HG03039 (cell line): Measurements from ENCODE around the gene SCRT2.

ENCODE experiments used
- ATAC-seq: cut with Tn5 transposase; IDR thresholded peaks from one replicate; pipeline ENCODE4 v1.9.1; 2021; ENCODE audit warnings: mild to moderate bottlenecking, moderate library complexity; ENCODE audit not compliant: unreplicated experiment

The SCRT2 gene

DNA sequence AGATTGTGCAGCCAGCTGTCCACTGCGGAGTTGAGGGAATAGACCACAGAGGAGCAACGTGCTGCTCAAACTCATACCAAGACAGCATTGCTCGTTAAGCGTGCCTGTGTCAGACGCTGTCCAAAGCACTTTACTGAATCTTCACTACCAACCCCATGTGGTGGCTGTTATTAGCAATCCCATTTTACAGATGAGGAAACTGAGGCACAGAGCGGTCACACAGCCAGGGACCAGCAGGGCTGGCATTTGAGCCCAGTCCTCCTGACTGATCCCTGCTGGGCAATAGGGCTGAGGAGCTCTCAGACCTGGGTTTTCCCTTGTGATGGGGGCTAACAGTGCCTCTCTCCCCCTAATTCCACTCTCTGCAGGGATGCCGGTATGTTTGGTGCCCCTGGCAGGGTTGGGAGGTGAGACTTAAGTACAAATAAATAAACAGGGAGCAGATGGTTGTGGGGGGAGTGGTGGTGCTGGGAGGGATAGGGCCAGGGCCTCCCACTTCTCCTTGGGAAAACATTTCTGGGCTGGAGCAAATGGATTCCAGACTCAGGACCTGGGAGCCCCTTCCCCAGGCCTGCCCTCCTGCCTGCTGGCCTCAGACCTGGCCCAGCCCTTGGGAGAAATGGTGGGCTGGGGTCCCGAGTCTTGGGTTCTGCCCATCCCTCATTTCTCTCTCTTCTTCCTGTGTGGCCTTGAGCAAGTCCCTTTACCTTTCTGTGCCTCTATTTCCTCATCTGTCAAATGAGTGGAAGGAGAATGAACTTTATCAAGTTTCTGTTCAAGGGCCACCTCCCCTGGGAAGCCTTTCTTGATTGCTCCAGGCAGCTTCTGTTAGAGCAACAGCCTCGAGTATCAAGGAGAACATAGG lies 40.3 kb downstream of the SCRT2 start:
- ATAC-seq = no peak

- ATAC-seq = no peak
Measured at GRCh38 chr20:634148-634925, 41.3 kb downstream of the SCRT2 start.

- ATAC-seq = no peak
Measured at GRCh38 chr20:631101-631500, 44.5 kb downstream of the SCRT2 start.

GRCh38 chr20:626579-626978 lies 49.0 kb downstream of the SCRT2 start:
- no peak for ATAC-seq

- no peak for ATAC-seq
Measured at GRCh38 chr20:625360-625932, 50.2 kb downstream of the SCRT2 start.

DNA sequence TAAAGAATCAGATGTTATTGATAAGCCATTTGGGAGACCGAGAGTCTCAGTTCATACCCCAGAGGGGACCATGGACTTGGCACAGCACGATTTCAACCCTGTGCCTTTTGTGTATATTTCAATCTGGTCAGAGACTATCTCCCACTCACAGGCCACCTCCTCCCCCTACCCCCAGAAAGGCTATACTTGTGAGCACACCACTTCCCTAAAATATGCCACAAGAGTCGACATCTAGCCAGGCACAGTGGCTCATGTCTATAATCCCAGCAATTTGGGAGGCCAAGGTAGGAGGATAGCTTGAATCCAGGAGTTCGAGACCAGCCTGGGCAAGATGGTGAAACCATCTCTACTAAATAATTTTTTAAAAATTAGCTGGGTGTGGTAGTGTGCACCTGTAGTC lies 51.9 kb downstream of the SCRT2 start:
- ATAC-seq = no peak

- no peak for ATAC-seq
Measured at GRCh38 chr20:623021-623420, 52.6 kb downstream of the SCRT2 start.

DNA sequence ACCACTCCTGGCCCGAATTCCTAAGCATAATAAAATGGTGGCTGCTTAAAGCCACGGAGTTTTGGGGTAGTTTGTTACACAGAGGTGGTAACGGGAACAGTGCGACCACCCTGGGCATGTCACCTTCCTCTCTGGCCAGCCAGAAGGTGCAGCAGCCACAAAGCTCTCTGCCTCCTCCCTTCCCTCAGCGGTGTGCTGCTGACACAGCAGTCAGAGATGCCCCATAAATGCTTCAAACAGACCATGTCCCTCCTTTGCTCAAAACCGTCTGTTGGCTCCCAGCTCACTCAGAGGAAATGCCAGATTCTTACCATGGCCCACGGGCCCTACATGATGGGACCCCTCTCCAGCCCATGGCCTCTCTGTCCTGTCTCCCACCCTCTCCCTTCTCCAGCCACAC lies 53.4 kb downstream of the SCRT2 start:
- ATAC-seq = no peak

DNA sequence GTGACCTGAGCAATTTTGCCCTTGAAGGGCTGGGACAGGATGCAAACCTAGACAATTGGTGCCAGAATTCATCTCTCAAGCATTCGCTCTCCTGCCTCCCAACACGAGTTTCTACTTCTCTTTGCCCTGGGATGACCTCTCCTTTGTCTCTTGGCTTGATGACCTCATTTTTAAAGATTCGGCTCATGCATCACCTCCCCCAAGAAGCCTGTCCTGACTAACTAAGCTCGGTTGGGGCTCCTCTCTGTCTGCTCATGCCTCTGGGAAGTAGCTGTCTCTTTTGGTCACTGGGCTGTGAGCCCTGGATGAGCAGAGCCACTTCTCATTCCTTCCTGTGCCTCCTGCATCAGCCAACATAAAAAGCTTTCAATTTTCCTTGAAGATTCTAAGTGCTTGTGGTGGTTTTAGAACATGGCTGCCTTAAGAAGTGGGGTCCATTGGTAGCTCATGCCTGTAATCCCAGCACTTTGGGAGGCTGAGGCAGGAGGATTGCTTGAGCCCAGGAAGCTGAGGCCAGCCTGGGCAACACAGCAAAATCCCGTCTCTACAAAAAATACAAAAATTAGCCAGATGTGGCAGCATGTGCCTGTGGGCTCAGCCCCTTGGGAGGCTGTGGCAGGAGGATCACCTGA lies 54.4 kb downstream of the SCRT2 start:
- no peak for ATAC-seq

DNA sequence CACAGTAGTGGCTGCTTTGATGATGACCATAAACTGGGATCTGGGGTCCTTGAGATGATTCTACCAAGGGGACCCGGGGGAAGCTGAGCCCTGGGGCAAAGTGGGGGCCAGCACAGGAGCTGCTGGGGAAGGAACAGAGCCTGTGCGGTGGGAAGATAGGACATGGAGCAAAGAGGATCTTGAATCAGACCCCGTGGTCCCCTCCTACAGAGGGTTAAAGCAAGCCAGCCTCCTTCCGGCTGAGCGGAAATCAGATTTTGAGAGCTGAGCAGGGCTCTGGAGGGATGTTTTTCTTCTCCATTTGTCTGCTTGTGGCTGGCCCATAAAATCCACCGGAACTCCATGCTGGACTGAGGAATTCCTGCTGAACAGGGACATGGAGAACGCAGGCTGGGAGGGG lies 55.4 kb downstream of the SCRT2 start:
- ATAC-seq = no peak

DNA sequence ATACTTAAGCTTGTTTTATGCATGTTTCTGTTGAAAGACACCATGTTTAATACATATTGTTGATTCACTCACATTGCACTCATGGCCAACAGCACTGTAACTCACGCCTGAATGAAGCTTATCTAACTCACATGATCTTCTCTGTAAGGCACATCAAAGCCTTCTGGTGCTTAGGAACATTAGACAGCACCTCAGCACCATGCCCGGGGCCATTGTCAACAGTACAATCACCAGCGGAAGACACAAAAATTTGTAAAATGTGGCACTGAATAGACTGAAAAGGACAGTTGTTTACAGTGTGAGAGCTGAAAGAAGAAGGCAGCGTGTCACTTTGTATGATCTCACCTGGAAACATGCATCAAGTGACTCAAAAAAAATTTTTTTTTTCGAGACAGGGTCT lies 56.6 kb downstream of the SCRT2 start:
- ATAC-seq = no peak

DNA sequence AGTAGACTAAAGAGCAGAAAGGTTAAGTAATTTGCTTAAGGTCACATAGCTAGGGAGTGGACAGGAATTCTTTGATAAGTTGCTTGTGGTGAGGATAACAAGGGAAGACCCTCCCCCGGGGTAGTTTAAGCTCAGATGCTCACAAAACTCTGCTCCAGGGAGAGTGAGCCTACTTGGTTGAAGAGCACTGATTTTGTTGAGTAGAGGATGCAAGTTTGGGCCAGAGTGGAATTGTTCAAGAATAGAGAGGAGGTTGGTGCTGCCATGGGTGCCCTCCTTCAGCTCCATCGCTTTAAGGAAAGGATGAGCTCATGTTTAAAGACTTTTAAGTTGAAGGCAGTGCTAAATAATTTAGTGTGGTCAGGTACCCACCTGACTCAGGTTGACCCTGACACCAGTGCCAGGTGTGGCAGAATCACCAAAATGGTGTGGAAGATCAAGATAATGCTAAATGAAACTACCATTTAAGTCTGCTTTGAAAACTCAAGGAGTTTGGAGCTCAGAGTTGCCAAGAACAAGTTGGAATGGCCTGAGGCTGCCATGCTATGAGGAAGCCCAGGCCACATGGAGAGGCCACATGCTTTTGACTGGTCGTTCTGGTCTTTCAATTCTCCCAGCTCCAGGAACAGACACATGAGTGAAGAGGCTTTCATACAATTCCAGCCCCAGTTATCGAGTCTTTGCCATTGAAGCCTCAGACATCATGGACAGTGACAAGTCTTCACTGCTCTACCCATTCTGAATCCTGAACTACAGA lies 57.5 kb downstream of the SCRT2 start:
- ATAC-seq = no peak

- ATAC-seq = no peak
Measured at GRCh38 chr20:615514-615913, 60.1 kb downstream of the SCRT2 start.

- ATAC-seq = no peak
Measured at GRCh38 chr20:611843-612185, 63.8 kb downstream of the SCRT2 start.
